SW480 (cell line): ENCODE data around the gene GNPTAB.

Experiments
- DNase-seq: peaks from one replicate; pipeline ENCODE4 v3.0.0-alpha.2; 2016; ENCODE audit warnings: low spot score

Gene GNPTAB

GRCh38 chr12:101696251-101697196 lies 134.2 kb downstream of the GNPTAB start:
- peak; percentile 2 for DNase-seq

- peak; percentile 21 for DNase-seq
Measured at GRCh38 chr12:101695706-101696105, 135.1 kb downstream of the GNPTAB start.
